Measurements from ENCODE around the gene CNTNAP1.

GRCh38 chr17:42723636-42724035, 41.3 kb downstream of the CNTNAP1 start:
- TF ChIP-seq CTCF (IDR thresholded peaks at IDR 0.05) (no peak), POLR2A (IDR thresholded peaks at IDR 0.05) (no peak)
